ENCODE data around the gene CRTAC1.

GRCh38 chr10:97849687-97850402 lies 180.6 kb downstream of the CRTAC1 start, which contains the start of gene GOLGA7B:
- TF ChIP-seq SNAI2 (CRISPR knock-in tag; IDR thresholded peaks at IDR 0.05), result no peak
- no peak for TF ChIP-seq ZFP3 (CRISPR knock-in tag; IDR thresholded peaks at IDR 0.05)
- TF ChIP-seq PPARA (CRISPR knock-in tag; IDR thresholded peaks at IDR 0.05; ENCODE audit: borderline replicate concordance), result no peak
- no peak for TF ChIP-seq CSDC2 (CRISPR knock-in tag; IDR thresholded peaks at IDR 0.05)
- no peak for TF ChIP-seq ZNF70 (CRISPR knock-in tag; IDR thresholded peaks at IDR 0.05)
- no peak for TF ChIP-seq PATZ1 (CRISPR knock-in tag; IDR thresholded peaks at IDR 0.05; ENCODE audit: borderline replicate concordance)
- no peak for TF ChIP-seq RARB (CRISPR knock-in tag; IDR thresholded peaks at IDR 0.05)
- no peak for TF ChIP-seq ZFP30 (CRISPR knock-in tag; IDR thresholded peaks at IDR 0.05)
- TF ChIP-seq CREB5 (CRISPR knock-in tag; IDR thresholded peaks at IDR 0.05; ENCODE audit: low read depth), result no peak

All from SK-N-SH treated with all-trans-retinoic acid at 6 μM for 48 hours (cell line).